ENCODE results near the gene CFAP90. TPM values are rescaled to one million over a fixed set of nuclear protein-coding genes. Genes with fewer than 3 reads are reported as not detected.

Gene CFAP90
- polyA plus RNA-seq, 1 experiment, result 0.10 TPM

GRCh38 chr5:7873216-7873615 is 22.3 kb upstream of the CFAP90 start:
- peaks cover 2% of the 10 kb centered on the region; the same call in 1 of the 2 replicates for H3K36me3 ChIP-seq (ENCODE audit: control insufficient read depth, insufficient read depth, low read length)
- TF ChIP-seq, protein P1, sequence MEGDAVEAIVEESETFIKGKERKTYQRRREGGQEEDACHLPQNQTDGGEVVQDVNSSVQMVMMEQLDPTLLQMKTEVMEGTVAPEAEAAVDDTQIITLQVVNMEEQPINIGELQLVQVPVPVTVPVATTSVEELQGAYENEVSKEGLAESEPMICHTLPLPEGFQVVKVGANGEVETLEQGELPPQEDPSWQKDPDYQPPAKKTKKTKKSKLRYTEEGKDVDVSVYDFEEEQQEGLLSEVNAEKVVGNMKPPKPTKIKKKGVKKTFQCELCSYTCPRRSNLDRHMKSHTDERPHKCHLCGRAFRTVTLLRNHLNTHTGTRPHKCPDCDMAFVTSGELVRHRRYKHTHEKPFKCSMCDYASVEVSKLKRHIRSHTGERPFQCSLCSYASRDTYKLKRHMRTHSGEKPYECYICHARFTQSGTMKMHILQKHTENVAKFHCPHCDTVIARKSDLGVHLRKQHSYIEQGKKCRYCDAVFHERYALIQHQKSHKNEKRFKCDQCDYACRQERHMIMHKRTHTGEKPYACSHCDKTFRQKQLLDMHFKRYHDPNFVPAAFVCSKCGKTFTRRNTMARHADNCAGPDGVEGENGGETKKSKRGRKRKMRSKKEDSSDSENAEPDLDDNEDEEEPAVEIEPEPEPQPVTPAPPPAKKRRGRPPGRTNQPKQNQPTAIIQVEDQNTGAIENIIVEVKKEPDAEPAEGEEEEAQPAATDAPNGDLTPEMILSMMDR (IDR thresholded peaks at IDR 0.05; ENCODE audit: insufficient read depth, low read depth, low read length), result no peak
- H3K27me3 ChIP-seq (ENCODE audit: control insufficient read depth, insufficient read depth, low read length), result no peaks in the 10 kb centered on the region
- no peak for DNase-seq (ENCODE audit: low read depth)
- no peak overlapping the region for H3K4me3 ChIP-seq (ENCODE audit: low read depth, low read length)
- ChIA-PET POLR2A (no interaction called here), CTCF (interaction anchor here (1.0 to 1.8 kb wide), 2 partner anchors 13 kb away, joined by 3 to 16 read pairs; no protein-coding TSS in a partner anchor)

- H3K4me3 ChIP-seq (ENCODE audit: low read depth, low read length), result no peak overlapping the region
- POLR2A ChIA-PET, result no interaction called here
- no peaks in the 10 kb centered on the region for H3K27me3 ChIP-seq (ENCODE audit: control insufficient read depth, insufficient read depth, low read length)
- no peak for DNase-seq (ENCODE audit: low read depth)
- TF ChIP-seq, protein P1 (IDR thresholded peaks at IDR 0.05; ENCODE audit: insufficient read depth, low read depth, low read length), result no peak
- peaks cover 2% of the 10 kb centered on the region; the same call in 1 of the 2 replicates for H3K36me3 ChIP-seq (ENCODE audit: control insufficient read depth, insufficient read depth, low read length)
- CTCF ChIA-PET, result interaction anchor here (0.6 to 1.8 kb wide), 4 partner anchors 9 to 347 kb away, joined by 3 to 16 read pairs (median 4); no protein-coding TSS in a partner anchor
These were observed 21.7 kb upstream of the CFAP90 start for GRCh38 chr5:7872517-7873130.

- Histone ChIP-seq H3K4me3 (ENCODE audit: low read depth, low read length) (no peak overlapping the region), H3K36me3 (ENCODE audit: control insufficient read depth, insufficient read depth, low read length) (peaks cover 2% of the 10 kb centered on the region; the same call in 1 of the 2 replicates), H3K27me3 (ENCODE audit: control insufficient read depth, insufficient read depth, low read length) (no peaks in the 10 kb centered on the region)
- CTCF ChIA-PET, result interaction anchor here (0.6 to 1.8 kb wide), 3 partner anchors 10 to 1605 kb away, joined by 3 to 16 read pairs (median 4); no protein-coding TSS in a partner anchor
- TF ChIP-seq, protein P1 (IDR thresholded peaks at IDR 0.05; ENCODE audit: insufficient read depth, low read depth, low read length), result no peak
- POLR2A ChIA-PET, result no interaction called here
- no peak for DNase-seq (ENCODE audit: low read depth)
These were observed 20.7 kb upstream of the CFAP90 start for GRCh38 chr5:7871653-7872052.

DNA sequence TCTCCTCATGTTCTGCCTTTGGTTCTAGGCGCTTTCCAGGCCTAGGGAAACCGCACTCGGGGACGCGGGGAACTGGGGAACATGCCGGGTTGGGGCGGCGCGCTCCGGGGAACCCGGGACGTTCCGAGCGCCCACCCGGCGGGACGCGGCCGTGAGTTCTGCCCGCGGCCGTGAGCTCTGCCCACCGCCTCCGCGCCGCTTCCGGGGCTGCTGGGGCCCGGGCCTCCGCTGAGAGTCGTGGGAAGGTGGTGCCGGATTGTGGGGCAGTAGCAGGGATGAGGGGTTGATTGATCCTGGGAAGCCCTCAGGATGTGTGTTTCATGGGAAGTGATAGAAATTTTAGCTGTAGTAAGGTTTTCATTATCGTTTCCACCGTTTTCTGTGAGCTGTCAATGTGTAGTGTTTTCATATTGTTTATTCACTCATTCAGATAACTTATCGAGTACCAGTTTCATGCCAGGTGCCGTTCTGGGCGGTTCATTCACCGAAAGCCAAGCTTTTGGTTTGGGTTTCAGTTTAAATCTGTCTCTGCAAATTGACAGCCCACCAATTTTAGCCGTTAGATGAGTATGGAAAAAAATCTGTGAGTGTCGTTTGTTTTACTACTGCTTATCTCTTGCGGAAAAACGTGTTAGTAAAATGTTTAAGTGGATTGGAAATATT is 18.7 kb upstream of the CFAP90 start:
- CTCF ChIA-PET, result interaction anchor here (0.9 to 1.7 kb wide), 3 partner anchors 9 to 57 kb away, joined by 3 read pairs; no protein-coding TSS in a partner anchor
- POLR2A ChIA-PET, result no interaction called here
- TF ChIP-seq, protein P1 (IDR thresholded peaks at IDR 0.05; ENCODE audit: insufficient read depth, low read depth, low read length), result no peak
- Histone ChIP-seq H3K4me3 (ENCODE audit: low read depth, low read length) (peak overlapping the region; percentile 92), H3K27me3 (ENCODE audit: control insufficient read depth, insufficient read depth, low read length) (no peaks in the 10 kb centered on the region), H3K36me3 (ENCODE audit: control insufficient read depth, insufficient read depth, low read length) (0 out of 2 replicates have a peak, but pooled peaks cover 1% of the 10 kb centered on the region)
- DNase-seq (ENCODE audit: low read depth), result no peak

DNA sequence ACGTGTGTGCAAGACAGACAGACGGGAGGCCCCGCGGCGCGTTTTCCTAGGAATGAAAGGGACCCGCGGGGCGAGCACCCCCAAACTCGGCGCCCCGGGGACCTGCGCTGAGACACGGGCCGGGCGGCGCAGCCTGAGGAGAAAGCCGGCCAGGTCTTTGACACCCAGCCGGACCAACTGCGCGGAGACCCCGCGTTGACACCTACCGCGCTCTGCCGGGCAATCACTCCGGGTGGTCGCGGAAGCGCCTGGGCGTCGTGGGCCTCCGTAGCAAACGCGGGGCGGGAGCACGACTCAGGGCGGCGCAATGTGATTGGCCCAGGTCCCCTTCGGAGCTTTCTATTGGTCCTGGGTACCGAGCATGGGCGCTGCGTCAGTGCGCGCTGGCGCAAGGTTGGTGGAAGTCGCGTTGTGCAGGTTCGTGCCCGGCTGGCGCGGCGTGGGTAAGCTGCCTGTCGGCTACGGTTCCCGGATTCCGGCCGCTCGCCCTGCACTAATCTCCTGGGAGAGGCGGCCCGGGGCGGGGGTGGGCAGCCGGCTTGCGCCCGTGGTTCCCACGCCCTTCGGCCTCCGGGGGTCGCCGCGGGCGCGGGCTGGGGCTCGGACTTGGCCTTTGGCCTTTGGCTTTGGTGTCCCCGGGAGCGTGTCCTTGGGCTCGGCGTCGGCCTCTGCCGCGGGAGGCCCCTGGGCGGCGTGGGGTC is 18.0 kb upstream of the CFAP90 start, which contains the start of the genes FASTKD3 and MTRR:
Gene FASTKD3 (minus strand): TSS at position 259 of the 701 bp plus-strand sequence. CDS start 948 bp downstream, outside the sequence.
Gene MTRR (plus strand): TSS at position 376 of the 701 bp plus-strand sequence. CDS start 1,647 bp downstream, outside the sequence.
- H3K27me3 ChIP-seq (ENCODE audit: control insufficient read depth, insufficient read depth, low read length), result no peaks in the 10 kb centered on the region
- DNase-seq (ENCODE audit: low read depth), result peak; percentile 45
- peak within 1 kb of the TSS; percentile 92 for H3K4me3 ChIP-seq (ENCODE audit: low read depth, low read length)
- H3K36me3 ChIP-seq (ENCODE audit: control insufficient read depth, insufficient read depth, low read length), result 0 out of 2 replicates have a peak, but pooled peaks cover 1% of the 10 kb centered on the region
- CTCF ChIA-PET, result interaction anchor here (0.9 to 2.4 kb wide), 4 partner anchors 12 to 57 kb away, joined by 3 to 10 read pairs (median 3); no protein-coding TSS in a partner anchor
- POLR2A ChIA-PET, result no interaction called here
- TF ChIP-seq, protein P1 (IDR thresholded peaks at IDR 0.05; ENCODE audit: insufficient read depth, low read depth, low read length), result no peak
